Measurements from ENCODE around the gene RFT1.

The RFT1 gene

GRCh38 chr3:53079791-53080555 is 50.3 kb downstream of the RFT1 start:
- TF ChIP-seq CTCF (IDR thresholded peaks at IDR 0.05; ENCODE audit: control insufficient read depth, extremely low read depth, insufficient read depth) = no peak
- DNase-seq (ENCODE audit: low read depth) = no peak
- H3K4me3 ChIP-seq (ENCODE audit: low read depth, low read length) = no peak overlapping the region

DNA sequence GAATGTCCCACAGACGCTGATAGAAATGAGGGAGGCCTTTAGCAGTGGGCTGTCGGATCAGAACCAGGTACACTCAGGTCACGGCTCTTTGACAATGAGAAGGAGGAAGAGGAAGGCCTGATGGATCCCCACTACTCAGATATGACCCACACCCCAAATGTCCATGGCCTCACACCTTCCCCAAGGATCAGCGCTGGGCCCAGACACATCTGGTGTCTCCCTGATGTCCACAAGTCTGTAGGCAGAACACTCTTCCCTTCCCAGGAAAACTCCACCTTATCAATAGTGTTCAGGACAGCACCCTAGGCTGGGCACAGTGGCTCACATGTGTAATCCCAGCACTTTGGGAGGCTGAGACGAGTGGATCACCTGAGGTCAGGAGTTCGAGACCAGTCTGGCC is 51.1 kb downstream of the RFT1 start:
- H3K4me3 ChIP-seq (ENCODE audit: low read depth, low read length) = no peak overlapping the region
- no peak for DNase-seq (ENCODE audit: low read depth)
- no peak for TF ChIP-seq CTCF (IDR thresholded peaks at IDR 0.05; ENCODE audit: control insufficient read depth, extremely low read depth, insufficient read depth)

DNA sequence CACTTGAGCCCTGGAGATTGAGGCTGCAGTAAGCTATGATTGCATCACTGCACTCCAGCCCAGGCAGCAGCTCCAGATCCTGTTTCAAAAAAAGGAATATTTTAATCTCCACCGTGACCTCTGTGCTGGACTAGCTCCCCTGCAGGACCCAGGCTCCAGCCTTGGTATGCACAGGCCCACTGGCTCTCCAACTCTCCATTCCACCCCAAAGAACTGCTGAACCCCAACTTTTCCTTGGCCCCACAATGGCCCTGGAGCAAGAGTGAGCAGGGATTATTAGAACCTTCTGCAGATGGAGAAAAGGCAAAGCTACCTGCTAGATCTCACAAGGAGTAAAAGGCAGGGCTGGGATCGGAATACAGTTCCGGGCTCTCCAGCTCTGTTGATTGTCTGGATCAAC is 51.6 kb downstream of the RFT1 start:
- no peak overlapping the region for H3K4me3 ChIP-seq (ENCODE audit: low read depth, low read length)
- DNase-seq (ENCODE audit: low read depth) = no peak
- no peak for TF ChIP-seq CTCF (IDR thresholded peaks at IDR 0.05; ENCODE audit: control insufficient read depth, extremely low read depth, insufficient read depth)

- no peak for TF ChIP-seq CTCF (IDR thresholded peaks at IDR 0.05; ENCODE audit: control insufficient read depth, extremely low read depth, insufficient read depth)
- no peak overlapping the region for H3K4me3 ChIP-seq (ENCODE audit: low read depth, low read length)
- DNase-seq (ENCODE audit: low read depth) = no peak
Measured at GRCh38 chr3:53077476-53078220, 52.6 kb downstream of the RFT1 start.

DNA sequence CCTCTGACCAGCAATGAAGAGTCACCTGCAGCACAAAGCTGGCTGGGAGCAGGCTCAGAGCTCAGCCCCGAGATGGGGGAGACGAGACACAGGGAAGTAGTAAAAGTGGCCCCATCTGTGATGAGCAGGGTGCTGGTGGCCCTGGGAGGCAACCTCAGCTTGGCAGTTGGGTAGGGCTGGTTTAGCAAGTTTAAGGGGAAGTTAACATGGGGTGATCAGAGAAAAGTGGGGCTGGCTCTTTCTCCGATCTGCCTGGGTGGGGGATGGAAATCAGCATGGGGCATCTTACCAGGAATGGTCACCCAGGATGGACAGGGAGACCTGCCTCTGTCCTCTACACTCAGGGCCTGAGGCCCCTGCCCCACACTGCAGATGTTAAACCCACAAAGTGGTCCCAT is 54.5 kb downstream of the RFT1 start:
- no peak overlapping the region for H3K4me3 ChIP-seq (ENCODE audit: low read depth, low read length)
- no peak for DNase-seq (ENCODE audit: low read depth)
- no peak for TF ChIP-seq CTCF (IDR thresholded peaks at IDR 0.05; ENCODE audit: control insufficient read depth, extremely low read depth, insufficient read depth)

DNA sequence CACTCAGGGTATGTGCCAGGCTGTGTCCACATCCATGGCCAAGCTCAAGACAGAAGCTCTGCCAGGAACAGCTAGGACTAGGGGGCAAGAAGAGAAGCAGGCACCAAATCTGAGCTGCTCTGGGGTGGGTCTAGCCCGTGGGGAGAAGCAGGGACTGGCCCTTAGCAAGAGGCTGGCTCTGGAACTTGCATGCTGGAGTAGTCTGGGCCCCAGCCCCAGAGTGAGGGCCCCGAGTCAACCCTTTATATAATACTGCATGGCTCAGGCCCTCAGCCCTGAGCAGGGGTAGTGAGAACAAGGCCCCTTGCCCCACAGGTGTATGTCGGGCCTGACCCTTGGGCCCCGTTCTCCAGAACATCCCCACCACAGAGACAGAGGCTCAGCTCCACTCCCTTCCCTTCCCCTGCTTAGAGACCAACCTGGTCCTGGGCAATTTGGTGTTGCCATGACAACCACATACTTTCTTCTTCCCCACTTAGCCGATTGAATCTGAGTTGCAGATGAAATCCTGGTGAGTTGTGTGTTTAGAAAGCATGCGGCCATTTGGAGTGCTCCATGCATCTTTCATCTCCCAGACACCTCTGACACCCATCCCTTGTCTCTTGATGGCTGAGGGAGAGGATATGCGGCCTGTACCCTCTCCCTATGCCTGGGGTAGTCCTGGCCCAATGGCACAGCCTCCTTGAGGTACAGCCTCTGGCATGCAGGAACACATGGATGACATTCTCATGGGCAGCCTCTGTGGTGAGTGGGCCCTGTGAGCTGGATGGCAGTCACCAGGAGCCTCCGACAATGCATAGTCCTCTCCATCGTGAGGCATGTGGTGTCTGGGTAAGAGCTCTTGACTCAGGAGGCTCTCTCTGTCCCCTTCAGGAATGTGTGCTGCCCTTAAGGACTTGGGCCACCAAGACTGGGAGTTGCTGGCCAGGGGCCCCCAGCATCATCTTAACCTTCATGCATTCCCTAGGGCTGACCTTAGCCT is 55.2 kb downstream of the RFT1 start:
- no peak for TF ChIP-seq CTCF (IDR thresholded peaks at IDR 0.05; ENCODE audit: control insufficient read depth, extremely low read depth, insufficient read depth)
- no peak for DNase-seq (ENCODE audit: low read depth)
- no peak overlapping the region for H3K4me3 ChIP-seq (ENCODE audit: low read depth, low read length)

All from LNCaP clone FGC (cell line).